ENCODE data around the gene PCGF3. TPM values are rescaled to one million over a fixed set of nuclear protein-coding genes. Genes with fewer than 3 reads are reported as not detected.

The PCGF3 gene
- total and polyA plus RNA-seq, 10 of the 15 experiments (the other 5 are each of a cell fraction or from before 2014, with no cell fraction given): 2.2 to 43.8 (median 15.9) TPM

GRCh38 chr4:675980-676870 is 29.4 kb upstream of the PCGF3 start (continued):
- 0 out of 2 replicates have a peak, but pooled peaks have one; percentile 16 for TF ChIP-seq NR2F1 (conservative IDR thresholded peaks at IDR 0.05)
- TF ChIP-seq MAX (IDR thresholded peaks at IDR 0.05; ENCODE audit: low read depth, low read length): no peak

GRCh38 chr4:676871-677235 is 28.8 kb upstream of the PCGF3 start:
- intact Hi-C loops (cut with micrococcal nuclease; ENCODE audit: unreplicated experiment): loop anchor here (10.0 kb wide), 3 partner anchors 202 to 432 kb away; partner anchors contain the start of genes GAK and TMEM175
- TF ChIP-seq CUX1 (IDR thresholded peaks at IDR 0.05; ENCODE audit: insufficient replicate concordance, low read depth, low read length) (no peak), RUNX3 (IDR thresholded peaks at IDR 0.05; ENCODE audit: low read length) (no peak), POLR2AphosphoS2 (IDR thresholded peaks at IDR 0.05; ENCODE audit: low read depth, low read length) (no peak), SUPT20H (IDR thresholded peaks at IDR 0.05; ENCODE audit: borderline replicate concordance, control insufficient read depth, low read depth, low read length) (no peak), FOXM1 (IDR thresholded peaks at IDR 0.05; ENCODE audit: low read depth, low read length) (no peak), SMC3 (IDR thresholded peaks at IDR 0.05; ENCODE audit: borderline replicate concordance, low read length) (no peak), FOXK2 (IDR thresholded peaks at IDR 0.05) (no peak), DPF2 (IDR thresholded peaks at IDR 0.05) (no peak), NRF1 (conservative IDR thresholded peaks at IDR 0.05; ENCODE audit: low read depth, low read length) (no peak), TARDBP (IDR thresholded peaks at IDR 0.05; ENCODE audit: borderline replicate concordance) (no peak), SP1 (IDR thresholded peaks at IDR 0.05; ENCODE audit: low read depth, low read length) (no peak), HDAC6 (IDR thresholded peaks at IDR 0.05; ENCODE audit: unreplicated experiment) (no peak), SREBF1 (IDR thresholded peaks at IDR 0.05; ENCODE audit: low read length) (no peak), CREB1 (IDR thresholded peaks at IDR 0.05; ENCODE audit: low read depth) (no peak), EZH2 (IDR thresholded peaks at IDR 0.05; ENCODE audit: borderline replicate concordance, control insufficient read depth, low read depth, low read length) (no peak), RAD21 (IDR thresholded peaks at IDR 0.05; ENCODE audit: insufficient read depth, low read depth, low read length) (no peak)

More at GRCh38 chr4:676871-677235, 28.8 kb upstream of the PCGF3 start:
- H2AFZ ChIP-seq (ENCODE audit: control insufficient read depth, low read depth, low read length): no peak overlapping the region
- in situ Hi-C loops (cut with MboI): no loop called here
- H3K9me3 ChIP-seq (replicated peaks; ENCODE audit: control insufficient read depth, insufficient read depth, low read length): no peaks in the 10 kb centered on the region
- H3K36me3 ChIP-seq (ENCODE audit: control insufficient read depth in 2 of 2, insufficient read depth in 2 of 2, low read length in 1 of 2): peaks cover 3 to 7% of the 10 kb centered on the region in 2 experiments
- FAIRE-seq: no peak
- CTCF ChIA-PET: interaction anchor here (2.0 to 2.3 kb wide), 3 partner anchors 7 to 74 kb away, joined by 5 to 8 read pairs (median 7); no protein-coding TSS in a partner anchor
- SMC1A ChIA-PET (ENCODE audit: uncharacterized antibody, unreplicated experiment): interaction anchor here (1.0 to 1.5 kb wide), 2 partner anchors 23 to 73 kb away, joined by 3 read pairs; no protein-coding TSS in a partner anchor
- WGBS (ENCODE audit: insufficient coverage, insufficient replicate concordance, low lambda C conversion rate, missing lambda C conversion rate): 45% methylated on average over 8 of the region's 8 CpGs
- POLR2A ChIA-PET: interaction anchor here (1.7 to 2.0 kb wide), 3 partner anchors 12 to 105 kb away, joined by 7 to 14 read pairs (median 9); no protein-coding TSS in a partner anchor
- H3K27ac ChIP-seq (ENCODE audit: control insufficient read depth, insufficient read depth): peak overlapping the region; percentile 92
- peaks cover 24% of the 10 kb centered on the region for H3K79me2 ChIP-seq (ENCODE audit: control insufficient read depth, insufficient read depth, low read length)
- no peaks in the 10 kb centered on the region for H4K20me1 ChIP-seq (ENCODE audit: control insufficient read depth, insufficient read depth)
- no TSS peak for BruUV-seq (replicated peaks)
- ATAC-seq: no peak
- H3K4me1 ChIP-seq (ENCODE audit: control insufficient read depth, insufficient read depth, low read length): peaks cover 38% of the 10 kb centered on the region
- H3K9ac ChIP-seq (ENCODE audit: control insufficient read depth, insufficient read depth, low read length): no peak overlapping the region
- peak overlapping the region; percentile 96; the same call in 1 of the 2 replicates for H3K4me2 ChIP-seq (ENCODE audit: control insufficient read depth, insufficient read depth)
- no peaks in the 10 kb centered on the region for H3K27me3 ChIP-seq (replicated peaks in 1 of 2; ENCODE audit: control insufficient read depth in 2 of 2, insufficient read depth in 2 of 2, low read length in 1 of 2)
- no peak for DNase-seq (ENCODE audit: low read depth, low spot score)
- 0 out of 2 replicates have a peak overlapping the region, but pooled peaks have one; percentile 85 for H3K4me3 ChIP-seq
- RAD21 ChIA-PET (ENCODE audit: unreplicated experiment): no interaction called here

Data from GM12878 (cell line).